ENCODE results near the gene MOGAT2.

GRCh38 chr11:75765116-75765515, 47.5 kb downstream of the MOGAT2 start:
- TF ChIP-seq CTCF (IDR thresholded peaks at IDR 0.05) (no peak), POLR2A (IDR thresholded peaks at IDR 0.05) (no peak)
